ENCODE data around the gene CCNT1. TPM values are rescaled to one million over a fixed set of nuclear protein-coding genes. Genes with fewer than 3 reads are reported as not detected.
A peak's percentile ranks its signal among the peaks of the same experiment; 100 is the strongest.

Gene CCNT1
- polyA plus RNA-seq, 2 of the 4 experiments (the other 2 are of a cell fraction), result 13.0 to 54.5 TPM

DNA sequence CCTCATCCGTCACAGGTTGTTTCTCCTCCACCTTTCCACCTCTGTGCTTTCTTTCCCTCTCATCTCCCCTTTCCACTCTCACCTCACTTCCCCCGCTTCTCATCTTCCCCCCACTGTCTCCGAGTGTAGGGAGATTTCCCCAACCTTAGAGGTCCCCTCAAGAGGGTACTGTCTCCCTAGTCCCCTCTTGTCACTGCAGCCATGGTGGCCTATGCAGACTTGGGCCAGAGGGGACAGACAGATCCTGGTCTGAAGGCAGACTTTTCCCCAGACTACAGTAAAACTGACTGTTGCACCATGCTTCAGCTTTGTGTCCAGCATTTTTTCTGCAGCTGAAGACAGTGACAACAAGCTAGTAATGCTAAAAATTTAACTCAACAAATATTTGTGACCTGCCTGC lies 75.7 kb downstream of the CCNT1 start (continued):
- TF ChIP-seq, protein P1, sequence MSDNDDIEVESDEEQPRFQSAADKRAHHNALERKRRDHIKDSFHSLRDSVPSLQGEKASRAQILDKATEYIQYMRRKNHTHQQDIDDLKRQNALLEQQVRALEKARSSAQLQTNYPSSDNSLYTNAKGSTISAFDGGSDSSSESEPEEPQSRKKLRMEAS (IDR thresholded peaks at IDR 0.05), result no peak
- TF ChIP-seq TFCP2L1 (CRISPR knock-in tag; IDR thresholded peaks at IDR 0.05) (no peak), CBX2 (IDR thresholded peaks at IDR 0.05; ENCODE audit: borderline replicate concordance, low read depth) (no peak), ZSCAN20 (CRISPR knock-in tag; IDR thresholded peaks at IDR 0.05) (no peak), RAD21 (conservative IDR thresholded peaks at IDR 0.05 in 1 of 2, IDR thresholded peaks at IDR 0.05 in 1 of 2) (no peak), HOXA7 (CRISPR knock-in tag; IDR thresholded peaks at IDR 0.05) (no peak)

DNA sequence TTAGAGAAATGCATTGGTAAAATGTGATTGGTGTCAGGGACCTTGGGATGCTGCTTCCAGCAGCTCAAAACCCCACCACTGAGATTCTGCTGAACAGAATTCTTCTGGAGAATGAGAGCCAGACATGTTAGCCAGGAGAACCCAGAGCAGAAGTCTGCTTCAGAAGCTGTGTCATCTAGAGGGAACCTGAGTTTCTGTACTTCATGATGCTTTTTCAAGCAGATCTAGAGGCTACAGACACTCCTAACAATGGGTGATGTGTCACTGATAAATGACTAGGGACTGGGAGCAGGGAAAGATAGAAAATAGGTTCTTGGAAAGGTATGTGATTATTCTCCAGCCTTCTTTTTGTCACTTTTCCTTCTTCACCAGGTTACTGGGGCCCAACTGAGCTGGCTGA lies 76.1 kb downstream of the CCNT1 start:
- POLR2A ChIA-PET, result no interaction called here
- no peak overlapping the region for H3K4me2 ChIP-seq
- no peak for FAIRE-seq
- no peaks in the 10 kb centered on the region for H3K9me3 ChIP-seq
- CTCF ChIA-PET, result interaction anchor here (1.9 kb wide), 1 partner anchor 21 kb away, joined by 6 read pairs; no protein-coding TSS in a partner anchor
- no peaks in the 10 kb centered on the region for H3K4me1 ChIP-seq
- peak; percentile 40 to 51; a peak in 3 of 6 replicates for ATAC-seq
- no peak for TF ChIP-seq SREBF2 (IDR thresholded peaks at IDR 0.05)
- TF ChIP-seq, protein P2, sequence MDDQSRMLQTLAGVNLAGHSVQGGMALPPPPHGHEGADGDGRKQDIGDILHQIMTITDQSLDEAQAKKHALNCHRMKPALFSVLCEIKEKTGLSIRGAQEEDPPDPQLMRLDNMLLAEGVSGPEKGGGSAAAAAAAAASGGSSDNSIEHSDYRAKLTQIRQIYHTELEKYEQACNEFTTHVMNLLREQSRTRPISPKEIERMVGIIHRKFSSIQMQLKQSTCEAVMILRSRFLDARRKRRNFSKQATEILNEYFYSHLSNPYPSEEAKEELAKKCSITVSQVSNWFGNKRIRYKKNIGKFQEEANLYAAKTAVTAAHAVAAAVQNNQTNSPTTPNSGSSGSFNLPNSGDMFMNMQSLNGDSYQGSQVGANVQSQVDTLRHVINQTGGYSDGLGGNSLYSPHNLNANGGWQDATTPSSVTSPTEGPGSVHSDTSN (IDR thresholded peaks at IDR 0.05), result no peak
- no peak for TF ChIP-seq HOXA7 (CRISPR knock-in tag; IDR thresholded peaks at IDR 0.05)
- TF ChIP-seq, protein P3, sequence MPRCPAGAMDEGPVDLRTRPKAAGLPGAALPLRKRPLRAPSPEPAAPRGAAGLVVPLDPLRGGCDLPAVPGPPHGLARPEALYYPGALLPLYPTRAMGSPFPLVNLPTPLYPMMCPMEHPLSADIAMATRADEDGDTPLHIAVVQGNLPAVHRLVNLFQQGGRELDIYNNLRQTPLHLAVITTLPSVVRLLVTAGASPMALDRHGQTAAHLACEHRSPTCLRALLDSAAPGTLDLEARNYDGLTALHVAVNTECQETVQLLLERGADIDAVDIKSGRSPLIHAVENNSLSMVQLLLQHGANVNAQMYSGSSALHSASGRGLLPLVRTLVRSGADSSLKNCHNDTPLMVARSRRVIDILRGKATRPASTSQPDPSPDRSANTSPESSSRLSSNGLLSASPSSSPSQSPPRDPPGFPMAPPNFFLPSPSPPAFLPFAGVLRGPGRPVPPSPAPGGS (IDR thresholded peaks at IDR 0.05), result no peak
- TF ChIP-seq MYC (IDR thresholded peaks at IDR 0.05; ENCODE audit: borderline replicate concordance, low read length), result no peak
- TF ChIP-seq, protein P4, sequence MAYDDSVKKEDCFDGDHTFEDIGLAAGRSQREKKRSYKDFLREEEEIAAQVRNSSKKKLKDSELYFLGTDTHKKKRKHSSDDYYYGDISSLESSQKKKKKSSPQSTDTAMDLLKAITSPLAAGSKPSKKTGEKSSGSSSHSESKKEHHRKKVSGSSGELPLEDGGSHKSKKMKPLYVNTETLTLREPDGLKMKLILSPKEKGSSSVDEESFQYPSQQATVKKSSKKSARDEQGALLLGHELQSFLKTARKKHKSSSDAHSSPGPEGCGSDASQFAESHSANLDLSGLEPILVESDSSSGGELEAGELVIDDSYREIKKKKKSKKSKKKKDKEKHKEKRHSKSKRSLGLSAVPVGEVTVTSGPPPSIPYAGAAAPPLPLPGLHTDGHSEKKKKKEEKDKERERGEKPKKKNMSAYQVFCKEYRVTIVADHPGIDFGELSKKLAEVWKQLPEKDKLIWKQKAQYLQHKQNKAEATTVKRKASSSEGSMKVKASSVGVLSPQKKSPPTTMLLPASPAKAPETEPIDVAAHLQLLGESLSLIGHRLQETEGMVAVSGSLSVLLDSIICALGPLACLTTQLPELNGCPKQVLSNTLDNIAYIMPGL (CRISPR knock-in tag; IDR thresholded peaks at IDR 0.05; ENCODE audit: borderline replicate concordance), result no peak
- TF ChIP-seq, protein P1 (IDR thresholded peaks at IDR 0.05), result no peak
- TF ChIP-seq KDM5A (IDR thresholded peaks at IDR 0.05), result no peak
- no peak for TF ChIP-seq NPAS2 (CRISPR knock-in tag; IDR thresholded peaks at IDR 0.05; ENCODE audit: borderline replicate concordance)
- TF ChIP-seq, protein P5, sequence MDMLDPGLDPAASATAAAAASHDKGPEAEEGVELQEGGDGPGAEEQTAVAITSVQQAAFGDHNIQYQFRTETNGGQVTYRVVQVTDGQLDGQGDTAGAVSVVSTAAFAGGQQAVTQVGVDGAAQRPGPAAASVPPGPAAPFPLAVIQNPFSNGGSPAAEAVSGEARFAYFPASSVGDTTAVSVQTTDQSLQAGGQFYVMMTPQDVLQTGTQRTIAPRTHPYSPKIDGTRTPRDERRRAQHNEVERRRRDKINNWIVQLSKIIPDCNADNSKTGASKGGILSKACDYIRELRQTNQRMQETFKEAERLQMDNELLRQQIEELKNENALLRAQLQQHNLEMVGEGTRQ (IDR thresholded peaks at IDR 0.05), result no peak
- no peak for TF ChIP-seq JUNB (IDR thresholded peaks at IDR 0.05)
- TF ChIP-seq, protein P6, sequence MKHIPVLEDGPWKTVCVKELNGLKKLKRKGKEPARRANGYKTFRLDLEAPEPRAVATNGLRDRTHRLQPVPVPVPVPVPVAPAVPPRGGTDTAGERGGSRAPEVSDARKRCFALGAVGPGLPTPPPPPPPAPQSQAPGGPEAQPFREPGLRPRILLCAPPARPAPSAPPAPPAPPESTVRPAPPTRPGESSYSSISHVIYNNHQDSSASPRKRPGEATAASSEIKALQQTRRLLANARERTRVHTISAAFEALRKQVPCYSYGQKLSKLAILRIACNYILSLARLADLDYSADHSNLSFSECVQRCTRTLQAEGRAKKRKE (CRISPR knock-in tag; IDR thresholded peaks at IDR 0.05; ENCODE audit: low read depth), result no peak
- no peak for TF ChIP-seq EP300 (IDR thresholded peaks at IDR 0.05)
- no peak for TF ChIP-seq MAFK (IDR thresholded peaks at IDR 0.05; ENCODE audit: partially characterized antibody)
- TF ChIP-seq FOSL2 (IDR thresholded peaks at IDR 0.05), result no peak
- no peak for TF ChIP-seq FOSL2 (CRISPR knock-in tag; IDR thresholded peaks at IDR 0.05)
- no peak for TF ChIP-seq CHD4 (IDR thresholded peaks at IDR 0.05; ENCODE audit: borderline replicate concordance)
- no peak for TF ChIP-seq EHMT2 (IDR thresholded peaks at IDR 0.05; ENCODE audit: low read depth)
- no peak for TF ChIP-seq RARB (CRISPR knock-in tag; IDR thresholded peaks at IDR 0.05)
- H3K27ac ChIP-seq, result no peak overlapping the region
- no peak overlapping the region for H3K4me3 ChIP-seq
- DNase-seq (ENCODE audit: low read depth in 1 of 2, low spot score in 1 of 2), result no peak

Small RNA genes within 50 kb of the gene (small RNA-seq; reads per million reads assigned to genes)
- gene MIR1291 (0 reads per million in 6 experiments), gene SNORA2A (71.5 to 2,386 (median 103) reads per million in 6 experiments), gene SNORA2B (13.6 to 243 (median 22.4) reads per million in 6 experiments), gene SNORA2C (0 to 73.1 (median 7.0) reads per million in 6 experiments)

Other genes with a start within 250 kb of the CCNT1 start
- not detected in 2 replicates for gene ANP32D, start 244.1 kb downstream of the CCNT1 start, polyA plus RNA-seq (2011; rRNA removed)
- gene ANP32D, start 244.1 kb downstream of the CCNT1 start, polyA plus RNA-seq (2017; fragmentation: RNase III; extraction: RNeasy Plus Mini Kit Qiagen cat#74134 plus additional on column Dnase treatment), result not detected in 3 replicates
- not detected in 2 replicates for gene C12orf54, start 234.2 kb downstream of the CCNT1 start, polyA plus RNA-seq (2011; rRNA removed)
- not detected in 3 replicates for gene C12orf54, start 234.2 kb downstream of the CCNT1 start, polyA plus RNA-seq (2017; fragmentation: RNase III; extraction: RNeasy Plus Mini Kit Qiagen cat#74134 plus additional on column Dnase treatment)
- not detected in 2 replicates for gene OR8S1, start 191.1 kb downstream of the CCNT1 start, polyA plus RNA-seq (2011; rRNA removed)
- gene OR8S1, start 191.1 kb downstream of the CCNT1 start, polyA plus RNA-seq (2017; fragmentation: RNase III; extraction: RNeasy Plus Mini Kit Qiagen cat#74134 plus additional on column Dnase treatment), result not detected in 3 replicates
- gene LALBA, start 146.7 kb downstream of the CCNT1 start, polyA plus RNA-seq (2011; rRNA removed), result not detected in 2 replicates
- not detected in 3 replicates for gene LALBA, start 146.7 kb downstream of the CCNT1 start, polyA plus RNA-seq (2017; fragmentation: RNase III; extraction: RNeasy Plus Mini Kit Qiagen cat#74134 plus additional on column Dnase treatment)
- gene KANSL2, start 34.5 kb downstream of the CCNT1 start, polyA plus RNA-seq (2011; rRNA removed), result 59.4 and 62.8 TPM in 2 replicates
- gene KANSL2, start 34.5 kb downstream of the CCNT1 start, polyA plus RNA-seq (2017; fragmentation: RNase III; extraction: RNeasy Plus Mini Kit Qiagen cat#74134 plus additional on column Dnase treatment), result 30.2 to 31.4 TPM (median 30.3 TPM) in 3 replicates
- gene ADCY6, start 72.4 kb upstream of the CCNT1 start, polyA plus RNA-seq (2011; rRNA removed), result 16.3 and 20.9 TPM in 2 replicates
- 18.2 to 20.8 TPM (median 19.8 TPM) in 3 replicates for gene ADCY6, start 72.4 kb upstream of the CCNT1 start, polyA plus RNA-seq (2017; fragmentation: RNase III; extraction: RNeasy Plus Mini Kit Qiagen cat#74134 plus additional on column Dnase treatment)
- gene CACNB3, start 101.8 kb upstream of the CCNT1 start, polyA plus RNA-seq (2011; rRNA removed), result 12.9 and 15.4 TPM in 2 replicates
- gene CACNB3, start 101.8 kb upstream of the CCNT1 start, polyA plus RNA-seq (2017; fragmentation: RNase III; extraction: RNeasy Plus Mini Kit Qiagen cat#74134 plus additional on column Dnase treatment), result 17.2 to 25.8 TPM (median 23.9 TPM) in 3 replicates
- gene DDX23, start 135.5 kb upstream of the CCNT1 start, polyA plus RNA-seq (2011; rRNA removed), result 132 TPM in 2 replicates
- gene DDX23, start 135.5 kb upstream of the CCNT1 start, polyA plus RNA-seq (2017; fragmentation: RNase III; extraction: RNeasy Plus Mini Kit Qiagen cat#74134 plus additional on column Dnase treatment), result 112 to 119 TPM (median 116 TPM) in 3 replicates
- 37.8 and 54.5 TPM in 2 replicates for gene RND1, start 149.2 kb upstream of the CCNT1 start, polyA plus RNA-seq (2011; rRNA removed)
- 16.8 to 28.7 TPM (median 26.5 TPM) in 3 replicates for gene RND1, start 149.2 kb upstream of the CCNT1 start, polyA plus RNA-seq (2017; fragmentation: RNase III; extraction: RNeasy Plus Mini Kit Qiagen cat#74134 plus additional on column Dnase treatment)
- gene FKBP11, start 208.8 kb upstream of the CCNT1 start, polyA plus RNA-seq (2011; rRNA removed), result 50.9 and 61.9 TPM in 2 replicates
- 41.2 to 45.5 TPM (median 42.2 TPM) in 3 replicates for gene FKBP11, start 208.8 kb upstream of the CCNT1 start, polyA plus RNA-seq (2017; fragmentation: RNase III; extraction: RNeasy Plus Mini Kit Qiagen cat#74134 plus additional on column Dnase treatment)
- 281 and 287 TPM in 2 replicates for gene ARF3, start 240.8 kb upstream of the CCNT1 start, polyA plus RNA-seq (2011; rRNA removed)
- gene ARF3, start 240.8 kb upstream of the CCNT1 start, polyA plus RNA-seq (2017; fragmentation: RNase III; extraction: RNeasy Plus Mini Kit Qiagen cat#74134 plus additional on column Dnase treatment), result 133 to 138 TPM (median 138 TPM) in 3 replicates

All from A549 (cell line).